ENCODE data around the gene GAD1. TPM values are rescaled to one million over a fixed set of nuclear protein-coding genes. Genes with fewer than 3 reads are reported as not detected.

GAD1 gene
- total and polyA plus RNA-seq, 7 donors: 0.13 to 0.41 TPM; not detected in 5

GRCh38 chr2:170823088-170823897 lies 6.6 kb downstream of the GAD1 start:
- no peak for DNase-seq
- TF ChIP-seq EP300 (IDR thresholded peaks at IDR 0.05) (no peak), POLR2AphosphoS5 (IDR thresholded peaks at IDR 0.05) (no peak), POLR2A (IDR thresholded peaks at IDR 0.05) (no peak)
- TF ChIP-seq, protein P1, sequence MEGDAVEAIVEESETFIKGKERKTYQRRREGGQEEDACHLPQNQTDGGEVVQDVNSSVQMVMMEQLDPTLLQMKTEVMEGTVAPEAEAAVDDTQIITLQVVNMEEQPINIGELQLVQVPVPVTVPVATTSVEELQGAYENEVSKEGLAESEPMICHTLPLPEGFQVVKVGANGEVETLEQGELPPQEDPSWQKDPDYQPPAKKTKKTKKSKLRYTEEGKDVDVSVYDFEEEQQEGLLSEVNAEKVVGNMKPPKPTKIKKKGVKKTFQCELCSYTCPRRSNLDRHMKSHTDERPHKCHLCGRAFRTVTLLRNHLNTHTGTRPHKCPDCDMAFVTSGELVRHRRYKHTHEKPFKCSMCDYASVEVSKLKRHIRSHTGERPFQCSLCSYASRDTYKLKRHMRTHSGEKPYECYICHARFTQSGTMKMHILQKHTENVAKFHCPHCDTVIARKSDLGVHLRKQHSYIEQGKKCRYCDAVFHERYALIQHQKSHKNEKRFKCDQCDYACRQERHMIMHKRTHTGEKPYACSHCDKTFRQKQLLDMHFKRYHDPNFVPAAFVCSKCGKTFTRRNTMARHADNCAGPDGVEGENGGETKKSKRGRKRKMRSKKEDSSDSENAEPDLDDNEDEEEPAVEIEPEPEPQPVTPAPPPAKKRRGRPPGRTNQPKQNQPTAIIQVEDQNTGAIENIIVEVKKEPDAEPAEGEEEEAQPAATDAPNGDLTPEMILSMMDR (IDR thresholded peaks at IDR 0.05): no peak
- peaks cover 50 to 91% (median 61%) of the 10 kb centered on the region in 3 donors for H3K27me3 ChIP-seq
- no peak overlapping the region for H3K27ac ChIP-seq
- peak overlapping the region in 3 of 4 donors; percentile 29 to 48 (median 46) for H3K4me3 ChIP-seq
- no peaks in the 10 kb centered on the region for H3K36me3 ChIP-seq
- H3K9me3 ChIP-seq: no peaks in the 10 kb centered on the region
- peaks cover 0 to 54% (median 51%) of the 10 kb centered on the region in 4 donors for H3K4me1 ChIP-seq
- intact Hi-C loops (cut with DNase I): no loop called here
- 4 to 11% methylated on average over 61 of the region's 61 CpGs for WGBS, 2 donors

DNA sequence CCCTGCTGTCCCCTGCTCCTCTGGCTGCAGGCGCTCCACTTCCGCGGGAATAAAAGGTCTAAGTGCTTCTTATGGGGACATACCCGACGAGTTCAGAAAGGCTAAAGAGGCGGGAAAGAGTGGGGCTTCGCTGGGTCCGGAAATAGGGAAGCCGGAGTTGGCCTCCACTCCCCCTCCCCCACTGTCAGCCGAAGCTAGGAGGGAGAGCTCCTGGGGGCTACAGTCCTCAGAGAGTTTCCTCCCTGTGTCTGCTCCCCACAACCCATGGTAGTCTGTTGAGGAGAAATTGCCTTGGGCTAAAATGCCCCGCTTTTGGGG lies 7.2 kb downstream of the GAD1 start:
- 16 to 30% methylated on average over 11 of the region's 11 CpGs for whole genome bisulfite sequencing, 2 donors
- no peak for DNase-seq
- Histone ChIP-seq H3K9me3 (no peaks in the 10 kb centered on the region), H3K4me1 (peaks cover 0 to 48% (median 45%) of the 10 kb centered on the region in 4 donors), H3K4me3 (peak overlapping the region in 2 of 4 donors; percentile 46 to 48), H3K36me3 (no peaks in the 10 kb centered on the region), H3K27ac (no peak overlapping the region), H3K27me3 (peaks cover 45 to 87% (median 56%) of the 10 kb centered on the region in 3 donors)
- intact Hi-C loops (cut with DNase I): no loop called here
- TF ChIP-seq POLR2A (IDR thresholded peaks at IDR 0.05) (no peak), POLR2AphosphoS5 (IDR thresholded peaks at IDR 0.05) (no peak), EP300 (IDR thresholded peaks at IDR 0.05) (no peak)
- TF ChIP-seq, protein P1 (IDR thresholded peaks at IDR 0.05): no peak

GRCh38 chr2:170824526-170825015 lies 7.9 kb downstream of the GAD1 start:
- 61 to 63% methylated on average over 2 of the region's 2 CpGs for WGBS, 2 donors
- peaks cover 38 to 83% (median 49%) of the 10 kb centered on the region in 3 donors for H3K27me3 ChIP-seq

GRCh38 chr2:170827841-170828532 lies 11.3 kb downstream of the GAD1 start:
- Histone ChIP-seq H3K27me3 (peaks cover 3 to 56% (median 16%) of the 10 kb centered on the region in 3 donors), H3K27ac (no peak overlapping the region), H3K4me3 (no peak overlapping the region), H3K4me1 (peaks cover 0 to 10% (median 10%) of the 10 kb centered on the region in 4 donors), H3K9me3 (no peaks in the 10 kb centered on the region), H3K36me3 (no peaks in the 10 kb centered on the region)
- no peak for DNase-seq
- TF ChIP-seq EP300 (IDR thresholded peaks at IDR 0.05) (no peak), POLR2A (IDR thresholded peaks at IDR 0.05) (no peak), POLR2AphosphoS5 (IDR thresholded peaks at IDR 0.05) (no peak)
- TF ChIP-seq, protein P1 (IDR thresholded peaks at IDR 0.05): no peak
- intact Hi-C loops (cut with DNase I): no loop called here
- WGBS, 2 donors: 74 to 88% methylated on average over 6 of the region's 6 CpGs

More at GRCh38 chr2:170824526-170825015, 7.9 kb downstream of the GAD1 start:
- Histone ChIP-seq H3K9me3 (no peaks in the 10 kb centered on the region), H3K36me3 (no peaks in the 10 kb centered on the region), H3K27ac (no peak overlapping the region), H3K4me1 (peaks cover 0 to 45% (median 44%) of the 10 kb centered on the region in 4 donors), H3K4me3 (no peak overlapping the region)
- TF ChIP-seq POLR2AphosphoS5 (IDR thresholded peaks at IDR 0.05) (no peak), POLR2A (IDR thresholded peaks at IDR 0.05) (no peak), EP300 (IDR thresholded peaks at IDR 0.05) (no peak)
- DNase-seq: no peak
- intact Hi-C loops (cut with DNase I): no loop called here

GRCh38 chr2:170828533-170828916 lies 11.8 kb downstream of the GAD1 start:
- peaks cover 0 to 50% (median 11%) of the 10 kb centered on the region in 3 donors for H3K27me3 ChIP-seq

More at GRCh38 chr2:170828533-170828916, 11.8 kb downstream of the GAD1 start:
- WGBS, 2 donors: 65 to 83% methylated on average over 5 of the region's 5 CpGs
- no peak overlapping the region for H3K27ac ChIP-seq
- intact Hi-C loops (cut with DNase I): no loop called here
- DNase-seq: no peak
- no peaks in the 10 kb centered on the region for H3K36me3 ChIP-seq
- no peak overlapping the region for H3K4me3 ChIP-seq
- TF ChIP-seq POLR2A (IDR thresholded peaks at IDR 0.05) (no peak), EP300 (IDR thresholded peaks at IDR 0.05) (no peak), POLR2AphosphoS5 (IDR thresholded peaks at IDR 0.05) (no peak)
- TF ChIP-seq, protein P1 (IDR thresholded peaks at IDR 0.05): no peak
- H3K9me3 ChIP-seq: no peaks in the 10 kb centered on the region
- peaks cover 0 to 5% (median 4%) of the 10 kb centered on the region in 4 donors for H3K4me1 ChIP-seq

Data from sigmoid colon (tissue), 7 donors.